ENCODE data around the gene IGIP.

The IGIP gene

DNA sequence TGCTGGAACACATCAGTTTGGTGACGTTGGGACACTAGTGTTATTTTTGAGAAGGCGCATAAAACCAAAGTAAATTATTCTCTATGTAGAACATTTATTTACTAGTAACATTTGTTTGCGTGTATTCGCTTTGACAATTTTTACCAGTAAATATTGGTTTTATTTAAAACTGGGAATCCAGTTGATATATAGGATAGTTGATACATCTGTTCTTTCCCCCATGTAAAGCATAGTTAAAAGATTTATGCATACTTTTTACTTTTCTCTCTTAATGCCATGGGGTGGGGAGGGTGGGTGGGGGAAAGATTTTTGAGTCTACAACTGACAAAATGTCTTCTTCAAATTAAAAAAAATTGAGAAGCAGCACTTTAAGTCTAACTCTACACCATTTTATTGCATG, at the start of gene IGIP:
IGIP (plus strand) TSS at position 301 of the 400 bp plus-strand sequence. CDS start 2,540 bp downstream, outside the sequence.
- Mint-ChIP-seq H3K27me3 (no peaks in the 10 kb centered on the region), H3K4me3 (no peak within 1 kb of the TSS), H3K36me3 (ENCODE audit: low read depth) (no peaks in the 10 kb centered on the region), H3K27ac (no peak within 1 kb of the TSS), H3K4me1 (peaks cover 34% of the 10 kb centered on the region), H3K9me3 (no peaks in the 10 kb centered on the region)
- ATAC-seq (no peak), DNase-seq (no peak)

DNA sequence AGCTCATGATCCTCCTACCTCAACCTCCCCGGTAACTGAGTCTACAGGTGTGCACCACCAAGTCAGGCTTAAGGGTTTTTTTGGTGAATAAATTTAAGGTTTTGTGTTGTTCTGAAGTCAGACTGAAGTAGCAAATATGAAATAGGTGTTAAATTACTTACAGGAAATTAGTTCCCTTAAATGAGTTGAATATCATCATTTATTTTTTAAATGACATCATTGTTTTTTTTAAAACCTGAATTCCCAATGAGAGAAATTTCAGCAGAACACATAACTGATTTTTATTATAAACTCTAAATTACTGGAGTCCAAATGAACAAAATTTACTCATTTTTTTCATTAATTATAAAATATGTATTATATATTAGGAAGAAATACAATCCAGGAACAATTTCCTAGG, 49.6 kb upstream of the IGIP start:
- DNase-seq (no peak), ATAC-seq (no peak)
- Mint-ChIP-seq H3K36me3 (ENCODE audit: low read depth) (no peaks in the 10 kb centered on the region), H3K27me3 (peaks cover 30% of the 10 kb centered on the region), H3K4me1 (peaks cover 6% of the 10 kb centered on the region), H3K4me3 (no peak overlapping the region), H3K9me3 (no peaks in the 10 kb centered on the region), H3K27ac (no peak overlapping the region)

DNA sequence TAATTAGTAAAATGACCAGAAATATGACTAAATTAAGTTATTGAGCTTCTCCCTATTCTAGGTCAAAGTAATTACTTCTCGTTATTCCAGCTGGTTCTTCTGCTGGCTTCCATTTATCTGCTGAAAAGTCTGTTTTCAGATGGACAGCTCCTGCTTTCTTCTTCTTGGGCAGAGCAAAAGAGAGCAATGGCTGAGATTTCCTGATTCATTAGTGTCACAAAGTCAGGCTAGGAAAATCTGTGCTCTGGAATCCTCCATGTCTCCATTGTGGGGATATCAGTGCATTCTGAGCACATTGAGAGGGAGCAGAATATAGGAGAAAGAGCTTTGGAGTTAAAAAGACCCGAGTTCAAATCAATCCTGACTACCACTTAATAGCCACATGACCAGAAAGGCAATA, 48.9 kb upstream of the IGIP start:
- no peak overlapping the region for H3K27ac Mint-ChIP-seq
- DNase-seq (no peak), ATAC-seq (no peak)
- H3K27me3 Mint-ChIP-seq, result peaks cover 28% of the 10 kb centered on the region
- no peaks in the 10 kb centered on the region for H3K36me3 Mint-ChIP-seq (ENCODE audit: low read depth)
- H3K4me3 Mint-ChIP-seq, result no peak overlapping the region
- no peaks in the 10 kb centered on the region for H3K9me3 Mint-ChIP-seq
- H3K4me1 Mint-ChIP-seq, result peaks cover 6% of the 10 kb centered on the region

DNA sequence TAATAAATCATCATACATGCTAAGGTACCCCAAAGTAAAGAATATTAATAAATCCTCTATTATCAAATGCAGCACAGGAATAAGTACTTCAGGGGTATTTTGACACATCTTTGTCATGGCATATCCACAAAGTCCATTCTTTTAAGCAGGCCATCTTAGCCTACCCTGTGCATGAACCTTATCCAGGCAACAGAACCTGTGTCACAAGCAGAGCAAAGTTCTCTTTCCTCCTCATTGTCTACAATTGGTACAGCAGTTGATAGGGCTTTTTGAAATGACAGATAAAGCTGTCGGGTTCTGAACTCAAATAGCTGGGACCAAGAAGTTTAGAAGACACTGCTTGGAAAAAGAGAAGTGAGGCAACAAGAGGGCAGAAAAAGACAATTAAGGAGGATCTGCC, 42.6 kb upstream of the IGIP start:
- Mint-ChIP-seq H3K27ac (no peak overlapping the region), H3K9me3 (no peaks in the 10 kb centered on the region), H3K36me3 (ENCODE audit: low read depth) (no peaks in the 10 kb centered on the region), H3K4me1 (no peaks in the 10 kb centered on the region), H3K4me3 (no peak overlapping the region), H3K27me3 (peaks cover 14% of the 10 kb centered on the region)
- DNase-seq, result no peak
- no peak for ATAC-seq

DNA sequence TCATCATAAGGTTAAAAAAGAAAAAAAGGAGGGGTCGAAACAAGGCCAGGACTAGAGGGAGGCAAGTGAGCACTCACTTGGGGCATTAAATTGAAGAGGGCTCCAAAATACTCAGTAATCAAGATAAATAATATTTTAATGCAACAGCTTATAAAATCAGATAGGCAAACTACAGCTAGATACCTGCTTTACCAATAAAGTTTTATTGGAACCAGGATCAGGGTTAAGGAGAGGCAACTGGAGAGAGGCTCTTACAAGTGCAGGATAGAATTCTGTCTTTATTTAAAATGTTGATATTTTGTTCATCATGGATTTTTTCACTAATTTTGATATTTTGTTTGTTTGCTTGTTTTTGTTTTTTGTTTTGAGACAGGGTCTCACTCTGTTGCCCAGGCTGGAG, 42.1 kb upstream of the IGIP start:
- ATAC-seq (no peak), DNase-seq (no peak)
- Mint-ChIP-seq H3K4me3 (no peak overlapping the region), H3K9me3 (no peaks in the 10 kb centered on the region), H3K27ac (no peak overlapping the region), H3K36me3 (ENCODE audit: low read depth) (no peaks in the 10 kb centered on the region), H3K27me3 (peaks cover 14% of the 10 kb centered on the region), H3K4me1 (no peaks in the 10 kb centered on the region)

DNA sequence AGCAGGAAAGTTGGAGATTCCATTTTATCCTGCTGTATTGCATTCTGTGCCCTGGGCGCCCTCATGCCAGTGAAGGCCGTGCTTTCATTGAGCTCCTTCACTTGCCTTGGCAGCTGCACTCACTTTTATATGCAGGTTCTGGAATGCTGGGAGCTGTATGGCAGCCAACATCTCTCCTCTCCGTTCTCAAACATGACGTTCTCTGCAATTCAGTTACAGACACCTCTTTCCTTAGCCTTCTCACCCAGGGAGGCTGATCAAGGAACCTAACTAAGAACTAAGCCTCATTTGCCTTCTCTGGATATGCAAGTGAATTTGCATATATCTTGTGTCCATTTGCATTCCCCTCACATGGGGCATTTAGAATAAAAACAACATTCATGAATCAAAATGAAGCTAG, 41.2 kb upstream of the IGIP start:
- no peak for DNase-seq
- H3K9me3 Mint-ChIP-seq, result peaks cover 6% of the 10 kb centered on the region
- peaks cover 11% of the 10 kb centered on the region for H3K27me3 Mint-ChIP-seq

DNA sequence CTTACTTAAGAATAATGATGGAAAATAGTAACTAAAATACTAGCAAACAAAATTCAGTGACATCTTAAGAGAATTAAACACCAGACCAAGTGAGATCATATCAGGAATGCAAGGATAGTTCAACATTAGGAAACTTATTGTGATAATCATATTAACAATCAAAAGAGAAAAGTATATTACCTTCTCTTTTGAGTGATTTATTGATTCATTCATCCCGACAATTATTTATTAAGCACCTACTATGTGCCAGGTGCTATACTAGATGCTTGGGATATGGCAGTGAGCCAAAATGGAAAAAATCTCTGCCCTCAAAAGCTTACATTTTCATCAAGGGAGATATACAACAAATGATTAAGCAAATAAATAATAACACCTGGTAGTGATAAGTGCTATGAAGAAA, 35.5 kb upstream of the IGIP start:
- H3K27me3 Mint-ChIP-seq, result peaks cover 8% of the 10 kb centered on the region
- H3K4me3 Mint-ChIP-seq, result no peak overlapping the region
- peaks cover 1% of the 10 kb centered on the region for H3K36me3 Mint-ChIP-seq (ENCODE audit: low read depth)
- no peak overlapping the region for H3K27ac Mint-ChIP-seq
- ATAC-seq, result no peak
- no peaks in the 10 kb centered on the region for H3K4me1 Mint-ChIP-seq
- DNase-seq, result no peak
- peaks cover 24% of the 10 kb centered on the region for H3K9me3 Mint-ChIP-seq

More for the DNA sequence above, 41.2 kb upstream of the IGIP start:
- H3K27ac Mint-ChIP-seq, result no peak overlapping the region
- H3K36me3 Mint-ChIP-seq (ENCODE audit: low read depth), result no peaks in the 10 kb centered on the region
- no peak for ATAC-seq
- H3K4me1 Mint-ChIP-seq, result no peaks in the 10 kb centered on the region
- no peak overlapping the region for H3K4me3 Mint-ChIP-seq

DNA sequence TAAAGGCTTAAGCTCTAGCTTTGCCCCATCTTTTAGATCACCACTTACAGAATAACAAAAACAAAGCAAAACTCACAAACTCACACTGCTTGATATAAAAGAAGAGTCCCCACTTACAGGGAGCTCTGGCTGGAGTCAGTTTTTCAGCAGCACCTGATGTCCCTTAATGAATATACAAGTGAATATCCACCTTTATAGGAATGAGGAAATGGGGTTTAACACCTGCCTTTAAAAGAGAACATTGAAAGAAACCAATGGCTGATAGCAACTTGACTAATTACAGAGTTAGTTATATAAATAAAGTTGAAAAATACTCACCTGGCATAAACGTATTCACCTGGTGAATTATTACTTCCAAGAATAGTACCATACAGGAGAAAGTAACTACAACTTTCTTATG, 32.6 kb upstream of the IGIP start:
- H3K27ac Mint-ChIP-seq, result no peak overlapping the region
- H3K9me3 Mint-ChIP-seq, result peaks cover 24% of the 10 kb centered on the region
- DNase-seq, result no peak
- H3K4me1 Mint-ChIP-seq, result no peaks in the 10 kb centered on the region
- ATAC-seq, result no peak
- H3K4me3 Mint-ChIP-seq, result no peak overlapping the region
- H3K36me3 Mint-ChIP-seq (ENCODE audit: low read depth), result peaks cover 1% of the 10 kb centered on the region
- H3K27me3 Mint-ChIP-seq, result peaks cover 4% of the 10 kb centered on the region

DNA sequence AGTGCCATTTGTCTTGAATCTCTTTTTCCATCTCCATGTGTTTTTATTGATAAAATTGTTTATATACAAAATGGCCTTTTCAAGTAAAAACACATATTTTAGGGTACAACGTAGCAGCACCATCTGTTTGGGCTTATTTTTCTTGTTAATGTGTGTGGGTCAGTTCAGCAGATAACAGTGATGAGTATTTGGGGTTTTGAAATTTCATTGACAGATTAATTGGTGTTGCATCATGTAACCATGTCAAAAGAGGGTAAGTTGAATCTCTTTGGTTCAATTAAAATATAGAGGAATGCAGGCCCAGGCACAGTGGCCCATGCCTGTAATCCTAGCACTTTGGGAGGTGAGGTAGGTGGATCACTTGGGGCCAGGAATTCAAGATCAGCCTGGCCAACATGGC, 31.9 kb upstream of the IGIP start:
- ATAC-seq (no peak), DNase-seq (no peak)
- Mint-ChIP-seq H3K4me1 (no peaks in the 10 kb centered on the region), H3K36me3 (ENCODE audit: low read depth) (peaks cover 1% of the 10 kb centered on the region), H3K9me3 (peaks cover 24% of the 10 kb centered on the region), H3K4me3 (no peak overlapping the region), H3K27ac (no peak overlapping the region), H3K27me3 (peaks cover 4% of the 10 kb centered on the region)

DNA sequence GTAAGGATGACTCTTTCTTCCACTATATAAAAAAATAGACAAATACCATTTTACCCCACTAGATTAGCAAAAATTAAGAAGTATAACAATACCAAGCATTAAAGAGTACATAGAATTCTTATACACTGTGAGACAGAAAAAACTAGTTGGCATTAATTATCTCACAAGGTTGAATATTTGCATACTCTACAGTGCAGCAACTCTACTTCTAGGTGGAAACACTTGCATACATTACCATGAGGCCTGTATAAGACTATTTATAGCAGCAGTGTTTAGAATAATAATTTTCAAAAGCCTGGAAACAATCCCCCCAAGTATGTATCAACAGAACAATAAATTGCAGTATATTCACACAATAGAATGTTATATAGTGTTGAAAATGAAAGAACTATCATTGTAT, 30.8 kb upstream of the IGIP start:
- H3K36me3 Mint-ChIP-seq (ENCODE audit: low read depth), result no peaks in the 10 kb centered on the region
- DNase-seq (no peak), ATAC-seq (no peak)
- no peaks in the 10 kb centered on the region for H3K4me1 Mint-ChIP-seq
- no peak overlapping the region for H3K4me3 Mint-ChIP-seq
- H3K9me3 Mint-ChIP-seq, result peaks cover 16% of the 10 kb centered on the region
- no peak overlapping the region for H3K27ac Mint-ChIP-seq
- peaks cover 5% of the 10 kb centered on the region for H3K27me3 Mint-ChIP-seq

DNA sequence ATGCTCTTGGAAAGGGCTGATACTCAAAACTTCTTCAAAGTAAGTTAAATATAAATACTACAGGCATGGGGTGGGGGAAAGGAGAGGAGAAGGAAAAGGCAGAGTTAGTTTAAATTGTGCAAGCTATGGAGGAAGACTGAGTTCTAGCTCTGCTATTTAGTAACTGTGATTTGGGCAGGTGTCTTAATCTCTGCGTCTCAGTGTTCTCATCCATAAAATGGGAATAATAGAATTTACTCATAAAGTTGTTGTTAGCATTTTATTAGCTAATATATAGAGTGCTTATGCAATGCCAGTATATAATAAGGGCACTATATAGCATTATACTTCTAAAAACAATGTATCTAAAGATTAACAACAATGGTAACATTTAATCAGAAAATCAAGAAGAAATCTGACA, 24.6 kb upstream of the IGIP start:
- peaks cover 3% of the 10 kb centered on the region for H3K4me1 Mint-ChIP-seq
- DNase-seq, result no peak
- no peaks in the 10 kb centered on the region for H3K9me3 Mint-ChIP-seq
- no peak overlapping the region for H3K27ac Mint-ChIP-seq
- no peak overlapping the region for H3K4me3 Mint-ChIP-seq
- no peaks in the 10 kb centered on the region for H3K36me3 Mint-ChIP-seq (ENCODE audit: low read depth)
- peaks cover 3% of the 10 kb centered on the region for H3K27me3 Mint-ChIP-seq
- no peak for ATAC-seq

DNA sequence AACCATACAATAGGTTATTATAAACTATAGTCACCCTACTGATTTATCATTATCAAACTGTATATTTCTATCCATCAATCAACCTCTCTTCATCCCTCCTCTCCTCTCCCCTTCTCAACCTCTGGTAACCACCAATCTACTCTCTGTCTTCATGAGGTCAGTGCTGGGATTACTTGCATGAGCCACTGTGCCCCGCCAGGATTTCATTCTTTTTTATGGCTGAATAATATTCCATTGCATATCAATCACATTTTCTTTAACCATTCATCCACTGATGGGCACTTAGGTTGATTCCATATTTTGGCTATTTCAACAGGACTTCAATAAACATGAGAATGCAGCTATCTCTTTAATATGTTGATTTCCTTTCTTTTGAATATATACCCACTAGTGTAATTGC, 22.6 kb upstream of the IGIP start:
- Mint-ChIP-seq H3K27me3 (peaks cover 3% of the 10 kb centered on the region), H3K4me1 (peaks cover 16% of the 10 kb centered on the region), H3K4me3 (no peak overlapping the region), H3K36me3 (ENCODE audit: low read depth) (no peaks in the 10 kb centered on the region), H3K27ac (no peak overlapping the region), H3K9me3 (no peaks in the 10 kb centered on the region)
- no peak for ATAC-seq
- DNase-seq, result no peak

DNA sequence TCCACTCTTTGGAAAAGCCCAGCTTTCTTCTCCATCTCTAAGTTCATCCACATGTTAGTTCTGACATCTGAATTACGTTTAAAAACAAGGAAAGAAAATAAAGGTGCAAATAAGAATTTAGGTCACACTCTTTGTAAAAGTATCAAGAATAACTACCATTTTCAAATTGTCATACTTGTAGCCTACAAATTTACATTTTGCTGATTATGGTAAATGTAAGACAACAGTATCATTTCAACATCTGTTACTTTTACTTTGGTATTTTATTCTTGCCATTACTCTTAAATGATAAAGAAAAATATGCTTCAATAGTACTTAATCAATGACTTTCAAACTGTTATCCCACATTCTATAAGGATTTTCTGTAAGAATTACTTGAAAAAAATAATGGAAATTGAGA, 21.6 kb upstream of the IGIP start:
- Mint-ChIP-seq H3K27me3 (peaks cover 3% of the 10 kb centered on the region), H3K36me3 (ENCODE audit: low read depth) (no peaks in the 10 kb centered on the region), H3K4me1 (peaks cover 23% of the 10 kb centered on the region), H3K27ac (no peak overlapping the region), H3K9me3 (no peaks in the 10 kb centered on the region), H3K4me3 (no peak overlapping the region)
- no peak for ATAC-seq
- no peak for DNase-seq

DNA sequence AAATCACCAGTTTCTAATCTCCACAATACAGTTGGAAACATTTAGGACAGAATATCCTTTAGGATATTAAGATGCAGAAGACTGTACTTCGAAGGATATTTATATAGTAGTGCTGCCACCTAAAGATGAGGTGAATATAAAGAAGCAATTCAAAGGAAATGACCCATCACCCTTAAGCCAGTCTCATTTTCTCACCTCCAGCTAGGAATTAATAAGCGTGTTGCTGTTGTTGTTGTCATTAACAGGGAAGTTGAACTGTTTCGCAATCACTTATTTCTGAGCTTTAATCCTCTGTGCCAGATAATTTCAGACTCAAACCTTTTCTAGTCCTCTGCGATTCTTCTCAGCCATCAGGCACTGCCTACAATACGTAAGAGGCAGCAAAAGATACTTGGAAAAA, 19.6 kb upstream of the IGIP start:
- no peaks in the 10 kb centered on the region for H3K36me3 Mint-ChIP-seq (ENCODE audit: low read depth)
- H3K9me3 Mint-ChIP-seq, result no peaks in the 10 kb centered on the region
- DNase-seq (no peak), ATAC-seq (no peak)
- peak overlapping the region; percentile 93 for H3K4me3 Mint-ChIP-seq
- no peak overlapping the region for H3K27ac Mint-ChIP-seq
- H3K4me1 Mint-ChIP-seq, result peaks cover 41% of the 10 kb centered on the region
- H3K27me3 Mint-ChIP-seq, result peaks cover 6% of the 10 kb centered on the region

DNA sequence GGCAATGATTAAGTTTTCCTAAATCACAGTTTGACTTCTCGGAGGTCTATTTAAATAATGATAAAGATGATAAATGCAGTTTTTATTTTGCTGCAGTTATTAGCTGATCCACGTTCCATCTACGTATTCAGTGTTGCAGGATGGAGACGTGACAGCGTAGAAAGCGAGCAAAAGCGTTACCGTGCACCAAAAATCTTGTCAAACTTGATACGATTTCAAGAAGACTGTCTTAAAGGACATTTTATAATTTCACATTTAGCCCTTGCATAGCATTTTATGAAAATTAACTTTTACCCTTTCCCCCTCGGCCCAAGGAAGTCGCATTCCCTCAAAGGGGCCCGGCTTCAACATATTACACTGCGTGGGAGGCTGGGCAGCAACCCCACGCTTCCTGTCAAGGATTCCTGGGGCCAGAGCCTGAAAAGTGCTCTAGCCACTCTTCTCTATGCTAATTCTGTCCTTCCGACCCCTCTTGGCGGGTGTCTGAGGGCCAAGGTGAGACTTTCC, 18.9 kb upstream of the IGIP start:
- ATAC-seq, result no peak
- no peak for DNase-seq
- peak overlapping the region; percentile 88 for H3K27ac Mint-ChIP-seq
- H3K36me3 Mint-ChIP-seq (ENCODE audit: low read depth), result no peaks in the 10 kb centered on the region
- peak overlapping the region; percentile 93 for H3K4me3 Mint-ChIP-seq
- H3K27me3 Mint-ChIP-seq, result peaks cover 7% of the 10 kb centered on the region
- H3K9me3 Mint-ChIP-seq, result no peaks in the 10 kb centered on the region
- peaks cover 45% of the 10 kb centered on the region for H3K4me1 Mint-ChIP-seq
